Renal cortex interstitium (tissue), 15 donors: ENCODE data around the gene CDC42BPA. TPM values are rescaled to one million over a fixed set of nuclear protein-coding genes. Genes with fewer than 3 reads are reported as not detected.
A peak's percentile ranks its signal among the peaks of the same experiment; 100 is the strongest.
"Not testable (repeated sequence)": the region's sequence is repeated elsewhere in the genome, so short reads cannot be mapped to it uniquely, and the experiment has no call there.

ENCODE experiments used
- DNase-seq, 11 donors: peaks; one replicate each; pipeline ENCODE4 v3.0.0-alpha.2; 2013; ENCODE audit warnings: low read depth in 9 of 11, low spot score in 4 of 11; ENCODE audit errors: extremely low read depth in 1 of 11
- long read RNA-seq, 16 experiments: transcript quantifications; one replicate each; lab custom pipeline, GENCODE V29; 2026
- polyA plus RNA-seq, 3 donors: library from polyadenylated mRNA; unstranded; fragments of 120-200 nt; gene quantifications; one replicate each; pipeline ENCODE4 v1.2.1, GENCODE V29; 2013; ENCODE audit not compliant: insufficient read length in 3 of 3

Gene CDC42BPA
- polyA plus RNA-seq = 10 to 100 TPM; 38.6 to 41.9 (median 40.5) TPM
- long read RNA-seq, donor 1 = 0 reads
- long read RNA-seq, donor 2 = 0 reads
- long read RNA-seq, donor 3, full-length matches to known transcripts = 2 of 2 reads
- long read RNA-seq, donor 3, partial matches to known transcripts = 0 of 2 reads
- long read RNA-seq, donor 3, other reads (novel, unspliced or antisense) = 0 of 2 reads
- long read RNA-seq, donor 4 = 0 reads
- long read RNA-seq, donor 5 = 0 reads
- long read RNA-seq, donor 6, partial matches to known transcripts = 0 of 2 reads
- long read RNA-seq, donor 6, other reads (novel, unspliced or antisense) = 0 of 2 reads
- long read RNA-seq, donor 7, full-length matches to known transcripts = 1 of 1 reads
- long read RNA-seq, donor 7, partial matches to known transcripts = 0 of 1 reads
- long read RNA-seq, donor 7, other reads (novel, unspliced or antisense) = 0 of 1 reads
- long read RNA-seq, donor 8, full-length matches to known transcripts = 1 of 1 reads
- long read RNA-seq, donor 8, partial matches to known transcripts = 0 of 1 reads
- long read RNA-seq, donor 8, other reads (novel, unspliced or antisense) = 0 of 1 reads
- long read RNA-seq, donor 9, partial matches to known transcripts = 0 of 1 reads
- long read RNA-seq, donor 9, other reads (novel, unspliced or antisense) = 0 of 1 reads
- long read RNA-seq, donor 10 = 0 reads
- long read RNA-seq, donor 11, partial matches to known transcripts = 0 of 1 reads
- long read RNA-seq, donor 11, other reads (novel, unspliced or antisense) = 0 of 1 reads
- long read RNA-seq, donor 12 = 0 reads
- long read RNA-seq, donor 13, partial matches to known transcripts = 6 of 6 reads
- long read RNA-seq, donor 13, other reads (novel, unspliced or antisense) = 0 of 6 reads
- long read RNA-seq, donor 14 = 0 reads
- long read RNA-seq, donor 15, full-length matches to known transcripts = 2 of 2 reads
- long read RNA-seq, donor 15, partial matches to known transcripts = 0 of 2 reads
- long read RNA-seq, donor 15, other reads (novel, unspliced or antisense) = 0 of 2 reads
- long read RNA-seq, donor 16, full-length matches to known transcripts = 2 of 21 reads
- long read RNA-seq, donor 16, partial matches to known transcripts = 19 of 21 reads
- long read RNA-seq, donor 16, other reads (novel, unspliced or antisense) = 0 of 21 reads

DNA sequence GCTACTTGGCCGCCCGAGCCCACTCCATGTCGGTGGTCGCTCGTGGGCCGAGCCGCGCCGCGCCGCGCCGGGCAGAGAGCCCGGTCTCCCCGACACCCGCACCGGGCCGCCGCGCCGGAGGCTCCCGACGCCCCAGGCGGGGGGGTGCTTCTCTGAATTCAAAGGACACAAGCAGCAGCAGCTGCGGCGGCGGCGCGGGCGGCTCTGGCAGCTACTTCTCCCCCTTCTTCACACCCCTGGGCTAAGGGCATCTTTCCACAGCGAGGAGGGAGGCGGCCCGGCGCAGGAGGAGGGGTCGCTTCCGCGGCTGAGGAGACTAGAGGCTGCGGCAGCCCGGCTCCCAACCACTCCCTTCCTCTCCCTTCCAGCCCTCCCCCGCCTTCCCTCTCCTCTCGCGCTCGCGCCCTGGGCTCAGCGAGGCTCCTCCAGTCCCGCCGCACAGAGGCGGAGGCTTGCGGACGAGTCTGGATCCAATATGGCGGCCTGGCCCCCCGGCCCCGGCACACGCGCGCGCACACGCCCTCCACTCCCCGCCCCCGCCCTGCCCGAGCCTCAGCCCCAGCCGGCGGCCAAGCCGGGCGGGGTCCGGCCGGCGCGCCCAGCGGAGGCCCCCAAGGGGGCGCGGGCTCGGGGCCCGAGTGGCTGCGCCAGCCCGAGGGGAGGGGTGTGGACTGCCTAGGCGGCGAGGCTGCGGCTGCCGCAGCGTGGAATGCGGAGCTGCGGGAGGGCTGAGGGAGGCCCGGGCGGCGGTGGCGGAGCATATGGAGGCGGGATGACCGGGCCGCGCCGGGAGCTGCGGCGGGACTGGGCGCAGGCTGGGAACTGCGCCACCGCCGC, at the start of gene CDC42BPA:
Gene CDC42BPA, minus strand, starts transcription at position 477 of the 837 bp plus-strand sequence. CDS start 1,310 bp downstream, outside the sequence.
- peak in 10 of 11 donors; percentile 72 to 88 (median 83) for DNase-seq

GRCh38 chr1:227368009-227368408, 49.7 kb upstream of the CDC42BPA start:
- no peak for DNase-seq

GRCh38 chr1:227365473-227366431, 47.5 kb upstream of the CDC42BPA start:
- no peak for DNase-seq

DNA sequence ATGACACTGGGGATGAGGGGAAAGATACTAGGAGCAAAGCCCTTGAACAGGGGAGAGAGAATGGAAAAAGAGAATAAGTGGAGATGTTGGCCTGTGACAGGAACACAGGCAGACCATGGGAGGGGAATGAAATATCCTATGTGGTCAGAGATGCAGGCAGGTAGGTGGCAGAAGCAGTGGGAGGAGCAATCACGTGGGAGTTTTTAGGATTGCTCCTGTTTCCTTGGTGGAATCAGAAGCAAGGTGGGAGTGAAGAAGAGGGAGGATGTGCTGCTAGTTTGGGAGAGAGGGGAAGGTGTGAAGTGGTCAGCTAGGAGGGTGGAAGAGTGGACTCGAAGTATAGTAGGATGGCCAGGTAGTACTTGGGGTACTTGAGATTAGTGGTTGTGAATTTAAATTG, 46.4 kb upstream of the CDC42BPA start:
- DNase-seq = no peak

- DNase-seq = no peak
Observed at GRCh38 chr1:227363825-227364224, 45.5 kb upstream of the CDC42BPA start.

DNA sequence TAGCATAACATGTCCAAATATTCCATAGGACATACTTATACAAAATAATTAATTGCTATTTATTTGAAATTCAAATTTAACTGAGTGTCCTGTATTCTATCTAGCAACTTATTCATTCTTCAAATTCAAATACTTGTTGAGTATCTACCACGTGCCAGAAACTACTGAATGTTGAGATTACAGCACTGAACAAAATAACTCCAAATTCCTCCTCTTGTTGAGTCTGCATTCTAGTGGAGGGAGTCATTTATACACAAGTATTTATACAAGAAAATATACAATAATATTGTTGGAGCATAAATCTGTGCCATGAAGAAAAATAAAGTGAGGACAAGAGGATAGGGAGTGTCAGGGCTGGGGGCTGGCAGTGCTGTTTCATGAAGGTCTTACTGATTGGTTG, 43.7 kb upstream of the CDC42BPA start:
- DNase-seq = no peak

DNA sequence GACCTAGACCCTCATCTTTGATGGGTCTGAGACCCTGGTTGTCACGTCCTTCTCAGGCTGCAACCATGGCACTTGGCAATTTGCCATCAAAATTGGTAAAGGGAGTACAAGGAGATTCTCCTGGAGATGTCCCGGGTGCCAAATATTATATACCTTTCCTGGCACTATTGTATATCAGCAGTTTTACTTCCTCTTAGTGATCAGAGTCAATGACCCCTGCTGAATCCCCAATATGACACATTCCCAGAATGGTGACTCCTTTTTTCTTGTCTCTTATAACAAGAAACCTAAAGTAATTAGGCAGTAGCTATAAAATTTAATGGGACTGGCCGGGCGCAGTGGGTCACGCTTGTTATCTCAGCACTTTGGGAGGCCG, 39.6 kb upstream of the CDC42BPA start:
- no peak for DNase-seq

DNA sequence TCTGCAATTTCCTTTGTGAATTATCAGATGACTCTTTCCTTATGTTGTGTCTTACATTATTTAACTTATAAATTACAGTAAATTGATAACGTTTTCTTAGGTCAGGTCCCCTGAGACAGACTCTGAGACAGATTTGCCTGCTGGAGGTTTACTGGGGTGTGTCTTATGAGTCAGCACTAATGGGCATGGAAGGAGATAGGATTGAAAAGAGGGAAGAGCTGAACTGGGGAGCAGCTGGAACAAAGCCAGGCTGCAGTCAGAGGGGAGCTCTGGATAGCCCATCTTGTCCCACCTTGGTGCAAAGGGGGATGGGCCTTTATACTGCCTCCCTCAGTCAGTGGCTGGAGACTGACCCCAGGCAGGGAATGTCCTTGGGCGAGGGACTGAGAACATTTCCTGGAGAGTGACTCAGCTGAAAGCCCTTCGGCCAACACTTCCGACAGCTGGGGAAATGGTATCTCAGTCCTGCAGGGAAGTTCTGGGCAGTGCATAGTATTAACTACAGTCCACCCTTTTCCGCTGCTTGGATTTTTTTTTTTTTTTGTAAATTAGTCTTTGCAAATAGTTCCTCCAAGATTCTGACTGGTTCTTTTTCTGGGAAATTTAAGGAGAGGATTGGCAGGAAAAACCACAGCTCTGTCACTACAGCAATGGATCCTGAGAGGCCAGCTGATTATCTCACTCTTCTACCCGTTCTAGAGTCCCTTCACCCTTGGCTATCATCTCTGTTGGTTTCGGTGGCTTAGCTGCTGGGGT, 39.1 kb upstream of the CDC42BPA start:
- peak in 3 of 11 donors; percentile 26 to 45 (median 36) for DNase-seq

GRCh38 chr1:227356620-227357146, 38.4 kb upstream of the CDC42BPA start:
- DNase-seq = no peak

DNA sequence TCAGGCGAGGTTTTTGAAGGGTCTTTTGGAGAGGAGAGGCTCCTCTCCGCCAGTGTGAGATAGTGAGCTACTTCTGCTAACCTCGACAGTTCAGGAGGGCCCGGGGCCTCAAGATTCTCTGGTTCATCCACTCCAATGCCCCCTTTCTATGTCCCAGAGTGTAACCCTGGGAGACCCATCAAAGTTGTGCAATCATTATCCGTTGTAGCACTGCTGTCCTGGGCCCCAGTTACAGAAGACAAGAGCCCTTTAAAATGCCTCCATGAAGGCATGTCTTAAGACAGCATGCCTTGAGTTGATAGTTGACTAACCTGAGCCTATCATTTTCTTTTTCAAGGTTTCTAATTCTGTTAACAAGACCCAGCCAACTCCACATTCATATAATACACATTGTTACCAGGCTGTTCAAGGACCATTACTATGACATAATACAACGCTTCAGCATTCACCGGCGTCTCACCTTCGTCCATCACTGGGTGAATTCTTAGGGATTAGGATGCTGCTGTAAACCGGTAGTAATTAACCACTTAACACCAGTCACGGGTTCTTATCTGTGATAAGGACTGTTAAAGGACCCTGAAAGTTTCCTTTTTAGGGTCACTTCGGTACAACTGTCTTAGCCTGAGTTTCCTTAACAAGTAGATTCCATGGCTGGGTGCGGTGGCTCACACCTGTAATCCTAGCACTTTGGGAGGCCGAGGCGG, 37.4 kb upstream of the CDC42BPA start:
- DNase-seq = no peak

- no peak for DNase-seq
Observed at GRCh38 chr1:227353186-227353585, 34.9 kb upstream of the CDC42BPA start.

DNA sequence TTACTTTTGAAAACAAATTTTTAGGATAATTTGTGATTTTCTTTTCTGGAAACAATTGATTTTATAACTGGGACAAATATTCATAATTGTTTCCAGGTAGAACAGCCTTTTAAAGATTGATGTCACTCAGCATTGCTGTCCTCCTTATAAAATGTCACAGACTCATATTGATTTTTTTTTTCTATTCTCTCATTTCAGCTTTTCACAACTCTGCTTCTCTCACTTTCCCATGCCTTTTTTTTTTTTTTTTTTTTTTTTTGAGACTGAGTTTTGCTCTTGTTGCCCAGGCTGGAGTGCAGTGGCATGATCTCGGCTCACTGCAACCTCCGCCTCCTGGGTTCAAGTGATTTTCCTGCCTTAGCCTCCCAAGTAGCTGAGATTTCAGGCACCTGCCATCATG, 33.9 kb upstream of the CDC42BPA start:
- not testable (repeated sequence) for DNase-seq

- DNase-seq = peak in 2 of 11 donors; percentile 27 to 43
Observed at GRCh38 chr1:227351443-227351842, 33.2 kb upstream of the CDC42BPA start.

DNA sequence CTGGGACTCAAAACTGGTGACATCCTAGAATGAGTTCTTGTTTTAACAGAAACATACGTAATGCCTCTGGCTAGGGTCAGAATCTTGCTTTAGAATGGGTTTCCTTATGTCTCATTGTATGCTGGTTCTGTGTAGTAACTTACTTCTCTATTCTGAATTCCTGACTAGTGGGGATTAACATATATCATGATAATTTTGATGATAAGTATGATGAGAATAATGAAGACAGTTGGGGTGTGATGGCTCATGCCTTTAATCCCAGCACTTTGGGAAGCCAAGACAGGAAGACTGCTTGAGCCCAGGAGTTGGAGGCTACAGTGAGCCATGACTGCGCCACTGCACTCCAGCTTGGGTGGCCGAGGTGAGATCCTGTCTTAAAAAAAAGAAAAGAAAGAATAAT, 31.7 kb upstream of the CDC42BPA start:
- no peak for DNase-seq

DNA sequence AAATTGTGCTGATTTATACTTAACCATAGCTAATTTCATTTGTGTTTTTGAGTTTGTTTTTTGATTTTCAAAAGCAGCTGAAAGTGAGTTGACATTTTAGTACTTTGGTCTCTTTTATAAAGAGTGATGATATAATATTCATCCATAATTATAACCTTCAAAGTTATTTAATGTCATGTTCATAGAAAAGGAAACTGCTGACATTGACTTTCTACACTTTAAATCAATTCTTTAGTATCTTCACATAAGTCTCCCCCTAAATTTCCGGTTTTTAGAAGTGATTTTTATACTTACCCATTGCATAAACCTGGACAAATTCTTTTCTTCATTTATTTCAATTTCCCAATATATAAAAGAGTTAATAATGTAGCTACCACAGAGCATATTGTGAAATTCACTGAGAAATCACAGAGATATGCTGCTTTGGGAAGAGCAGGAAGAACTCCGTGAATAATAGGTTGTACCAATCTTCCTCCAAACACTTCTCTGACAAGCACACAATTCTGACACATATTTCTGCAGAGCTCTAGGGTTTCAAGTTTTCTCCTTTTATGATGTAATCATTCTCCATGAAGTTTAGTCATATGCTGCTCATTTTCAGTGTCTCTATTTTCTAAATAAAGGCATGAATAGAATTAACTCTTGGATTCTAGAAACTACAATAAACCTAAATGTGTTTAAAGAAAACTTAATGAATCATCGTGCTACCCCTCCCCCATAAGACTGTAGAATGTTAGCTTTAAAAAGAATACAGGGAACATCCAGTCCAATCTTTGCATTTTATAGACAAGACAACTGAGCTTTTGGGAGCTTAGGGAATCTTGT, 25.6 kb upstream of the CDC42BPA start:
- no peak for DNase-seq
